ENCODE measurements around the gene MZT2B. TPM values are rescaled to one million over a fixed set of nuclear protein-coding genes. Genes with fewer than 3 reads are reported as not detected.
"Not testable (repeated sequence)": the region's sequence is repeated elsewhere in the genome, so short reads cannot be mapped to it uniquely, and the experiment has no call there.

The MZT2B gene
- total RNA-seq, 1 donor from 2014 or later = 217 TPM

DNA sequence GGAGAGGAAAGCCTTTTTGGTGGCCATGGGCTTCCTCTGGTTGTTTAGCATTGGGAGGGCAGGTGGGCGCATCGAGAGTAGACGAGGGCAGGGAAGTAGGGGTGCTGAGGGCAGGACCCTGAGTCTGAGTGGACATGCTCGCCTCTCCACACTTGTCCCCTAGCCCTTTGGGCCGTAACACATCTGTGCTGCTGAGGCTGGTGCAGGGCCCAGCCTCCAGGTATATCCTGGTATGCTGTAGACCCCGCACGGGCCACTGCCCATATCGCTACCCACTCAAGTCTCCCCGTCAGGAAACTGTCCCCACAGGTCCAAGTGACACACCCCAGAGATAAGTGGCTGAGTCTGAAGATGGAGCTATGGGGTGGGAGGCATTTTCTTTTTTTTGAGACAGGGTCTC is 23.4 kb upstream of the MZT2B start:
- Mint-ChIP-seq H3K36me3 (peaks cover 9% of the 10 kb centered on the region), H3K27ac (no peak overlapping the region), H3K4me1 (no peaks in the 10 kb centered on the region), H3K27me3 (ENCODE audit: low read depth) (no peaks in the 10 kb centered on the region), H3K9me3 (no peaks in the 10 kb centered on the region), H3K4me3 (no peak overlapping the region)
- no peak for TF ChIP-seq CTCF (IDR thresholded peaks at IDR 0.05; ENCODE audit: unreplicated experiment)
- no peak for DNase-seq (ENCODE audit: low spot score in 2 of 2, unreplicated experiment in 2 of 2)

- not testable (repeated sequence) for DNase-seq (ENCODE audit: low spot score in 2 of 2, unreplicated experiment in 2 of 2); H3K4me3 Mint-ChIP-seq; H3K9me3 Mint-ChIP-seq; H3K27me3 Mint-ChIP-seq (ENCODE audit: low read depth); H3K4me1 Mint-ChIP-seq; H3K27ac Mint-ChIP-seq; H3K36me3 Mint-ChIP-seq
Measured at GRCh38 chr2:130159376-130159775, 22.7 kb upstream of the MZT2B start.

DNA sequence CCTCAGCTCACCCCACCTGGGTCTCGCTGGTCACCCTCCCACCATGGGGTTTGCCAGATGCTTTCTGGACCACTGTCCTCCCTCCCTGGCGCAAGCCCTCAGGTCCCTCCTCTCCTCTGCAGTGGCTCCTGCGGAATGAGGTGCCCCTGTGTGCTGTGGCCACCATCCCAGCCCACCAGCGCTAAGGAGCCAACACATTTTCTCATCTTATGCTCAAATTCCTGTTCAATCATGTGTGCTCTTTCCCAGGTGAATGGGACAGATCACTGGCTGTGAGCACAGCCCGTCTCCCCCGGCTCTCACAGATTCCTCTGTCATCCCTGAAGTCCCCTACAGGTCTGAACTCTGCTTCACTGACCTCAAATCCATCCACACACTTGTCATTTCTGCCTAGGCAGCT is 21.9 kb upstream of the MZT2B start:
- no peak for TF ChIP-seq CTCF (IDR thresholded peaks at IDR 0.05; ENCODE audit: unreplicated experiment)
- no peaks in the 10 kb centered on the region for H3K27me3 Mint-ChIP-seq (ENCODE audit: low read depth)
- no peaks in the 10 kb centered on the region for H3K9me3 Mint-ChIP-seq
- no peaks in the 10 kb centered on the region for H3K4me1 Mint-ChIP-seq
- no peak for DNase-seq (ENCODE audit: low spot score in 2 of 2, unreplicated experiment in 2 of 2)
- no peak overlapping the region for H3K27ac Mint-ChIP-seq
- peaks cover 14% of the 10 kb centered on the region for H3K36me3 Mint-ChIP-seq
- H3K4me3 Mint-ChIP-seq = no peak overlapping the region

DNA sequence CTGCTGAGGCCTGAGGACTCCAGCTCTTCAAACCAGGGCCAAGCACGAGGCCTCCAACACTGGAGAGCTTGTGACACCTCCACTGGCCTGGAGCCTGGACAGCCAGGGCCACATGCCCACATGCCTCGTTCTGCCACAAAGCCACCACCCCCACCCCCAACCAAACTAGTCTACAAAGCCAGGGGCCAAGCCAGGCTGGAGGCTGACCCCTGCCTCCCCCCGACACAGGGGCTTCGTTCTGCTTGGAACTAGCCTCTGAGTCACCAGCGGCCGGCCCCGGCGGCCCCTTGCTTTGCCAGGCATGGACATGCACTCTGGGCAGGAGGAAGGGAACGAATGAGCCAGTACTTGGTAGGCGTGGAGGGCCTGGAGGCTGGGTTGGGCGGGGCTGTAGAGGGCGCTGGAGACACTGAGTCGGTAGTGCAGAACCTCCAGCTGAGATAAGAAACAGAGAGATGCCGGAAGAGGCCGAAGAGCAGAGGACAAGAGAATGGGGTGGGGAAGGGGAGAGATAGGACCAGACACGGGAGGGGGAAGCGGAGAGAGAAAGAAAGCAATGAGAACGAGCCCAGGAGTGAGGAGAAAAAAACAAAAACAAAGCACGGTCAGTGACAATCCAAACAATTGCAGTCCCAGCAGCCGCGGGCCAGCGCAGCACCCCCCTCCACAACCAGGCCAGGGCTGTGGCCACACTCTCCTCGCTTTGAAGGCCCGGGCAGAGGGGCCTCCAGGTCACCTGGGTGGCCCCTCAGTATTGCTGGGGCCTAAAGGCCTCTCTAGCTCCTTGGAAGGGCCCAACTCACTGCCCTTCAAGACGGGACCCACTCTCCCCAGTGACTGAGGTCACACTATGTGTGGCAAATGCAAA is 21.0 kb upstream of the MZT2B start:
- H3K27ac Mint-ChIP-seq; H3K9me3 Mint-ChIP-seq; H3K4me1 Mint-ChIP-seq; H3K27me3 Mint-ChIP-seq (ENCODE audit: low read depth); DNase-seq (ENCODE audit: low spot score in 2 of 2, unreplicated experiment in 2 of 2): not testable (repeated sequence)
- H3K4me3 Mint-ChIP-seq = peak overlapping the region; percentile 24
- peaks cover 20% of the 10 kb centered on the region for H3K36me3 Mint-ChIP-seq

- H3K36me3 Mint-ChIP-seq = peaks cover 29% of the 10 kb centered on the region
- not testable (repeated sequence) for H3K9me3 Mint-ChIP-seq
Measured at GRCh38 chr2:130162486-130162885, 19.6 kb upstream of the MZT2B start.

DNA sequence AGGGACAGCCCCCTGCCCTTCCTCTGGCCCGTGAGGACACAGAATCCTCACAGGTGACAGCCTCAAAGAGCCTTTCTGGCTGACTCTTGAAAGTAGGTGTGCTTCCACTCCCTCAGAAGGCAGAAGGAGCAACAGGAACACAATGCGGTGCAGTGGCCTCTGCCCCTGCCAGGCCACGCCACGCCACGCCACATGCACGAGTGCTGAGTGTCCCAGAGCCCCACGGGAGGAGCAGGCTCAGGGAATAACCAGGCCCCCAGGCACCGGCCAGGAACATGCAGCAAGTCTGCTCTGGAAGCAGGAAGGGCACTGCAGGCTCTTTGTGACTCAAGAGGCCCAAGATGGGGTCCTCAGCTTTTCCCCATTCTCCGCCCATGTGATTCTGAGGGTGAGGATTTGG is 19.1 kb upstream of the MZT2B start:
- Mint-ChIP-seq H3K27ac (no peak overlapping the region), H3K36me3 (peaks cover 33% of the 10 kb centered on the region), H3K4me1 (no peaks in the 10 kb centered on the region), H3K27me3 (ENCODE audit: low read depth) (no peaks in the 10 kb centered on the region), H3K9me3 (no peaks in the 10 kb centered on the region), H3K4me3 (no peak overlapping the region)
- no peak for DNase-seq (ENCODE audit: low spot score in 2 of 2, unreplicated experiment in 2 of 2)
- TF ChIP-seq CTCF (IDR thresholded peaks at IDR 0.05; ENCODE audit: unreplicated experiment) = no peak

More at GRCh38 chr2:130162486-130162885, 19.6 kb upstream of the MZT2B start:
- H3K4me3 Mint-ChIP-seq; H3K27ac Mint-ChIP-seq; DNase-seq (ENCODE audit: low spot score in 2 of 2, unreplicated experiment in 2 of 2); H3K4me1 Mint-ChIP-seq; H3K27me3 Mint-ChIP-seq (ENCODE audit: low read depth): not testable (repeated sequence)

DNA sequence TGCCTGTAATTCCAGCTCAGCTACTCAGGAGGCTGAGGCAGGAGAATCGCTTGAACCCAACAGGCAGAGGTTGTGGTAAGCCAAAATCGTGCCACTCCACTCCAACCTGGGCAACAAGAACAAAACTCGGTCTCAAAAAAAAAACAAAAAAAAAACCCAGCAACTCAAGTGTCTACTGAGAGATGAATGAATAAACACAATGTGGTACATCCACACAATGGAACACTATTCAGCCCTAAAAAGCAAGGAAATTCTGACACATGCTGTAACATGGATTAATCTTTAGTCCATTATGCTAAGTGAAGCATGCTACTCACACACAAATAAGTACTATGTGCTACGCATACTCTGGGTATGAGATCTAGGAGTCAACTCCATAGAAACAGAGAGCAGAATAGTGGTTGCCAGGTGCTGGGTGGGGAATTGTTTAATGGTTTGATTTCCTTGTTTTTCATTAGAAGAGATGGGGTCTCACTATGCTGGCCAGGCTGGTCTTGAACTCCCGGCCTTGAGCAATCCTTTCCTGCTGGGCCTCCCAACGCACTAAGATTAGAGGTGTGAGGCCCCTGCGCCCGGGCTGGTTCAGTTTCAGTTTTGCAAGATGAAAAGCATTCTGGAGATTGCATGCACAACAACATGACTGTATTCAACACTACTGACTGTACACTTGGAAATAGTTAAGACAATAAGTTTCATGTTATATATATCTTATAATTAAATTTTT is 16.6 kb upstream of the MZT2B start:
- Mint-ChIP-seq H3K27me3 (ENCODE audit: low read depth) (no peaks in the 10 kb centered on the region), H3K27ac (no peak overlapping the region), H3K36me3 (peaks cover 33% of the 10 kb centered on the region), H3K9me3 (no peaks in the 10 kb centered on the region), H3K4me3 (no peak overlapping the region), H3K4me1 (no peaks in the 10 kb centered on the region)
- DNase-seq (ENCODE audit: low spot score in 2 of 2, unreplicated experiment in 2 of 2) = no peak
- no peak for TF ChIP-seq CTCF (IDR thresholded peaks at IDR 0.05; ENCODE audit: unreplicated experiment)

- not testable (repeated sequence) for H3K9me3 Mint-ChIP-seq; H3K27me3 Mint-ChIP-seq (ENCODE audit: low read depth); DNase-seq (ENCODE audit: low spot score in 2 of 2, unreplicated experiment in 2 of 2); H3K4me3 Mint-ChIP-seq; H3K4me1 Mint-ChIP-seq; H3K27ac Mint-ChIP-seq
- peaks cover 36% of the 10 kb centered on the region for H3K36me3 Mint-ChIP-seq
Measured at GRCh38 chr2:130166611-130167010, 15.5 kb upstream of the MZT2B start.

GRCh38 chr2:130169163-130169562 is 12.9 kb upstream of the MZT2B start:
- H3K4me1 Mint-ChIP-seq; H3K27me3 Mint-ChIP-seq (ENCODE audit: low read depth); H3K9me3 Mint-ChIP-seq; H3K4me3 Mint-ChIP-seq; H3K27ac Mint-ChIP-seq; DNase-seq (ENCODE audit: low spot score in 2 of 2, unreplicated experiment in 2 of 2): not testable (repeated sequence)
- H3K36me3 Mint-ChIP-seq = peaks cover 46% of the 10 kb centered on the region
